Measurements from ENCODE around the gene NPTN. TPM values are rescaled to one million over a fixed set of nuclear protein-coding genes. Genes with fewer than 3 reads are reported as not detected.

NPTN gene
- total RNA-seq, 2 experiments from 2014 or later = 41.5 to 43.2 TPM

DNA sequence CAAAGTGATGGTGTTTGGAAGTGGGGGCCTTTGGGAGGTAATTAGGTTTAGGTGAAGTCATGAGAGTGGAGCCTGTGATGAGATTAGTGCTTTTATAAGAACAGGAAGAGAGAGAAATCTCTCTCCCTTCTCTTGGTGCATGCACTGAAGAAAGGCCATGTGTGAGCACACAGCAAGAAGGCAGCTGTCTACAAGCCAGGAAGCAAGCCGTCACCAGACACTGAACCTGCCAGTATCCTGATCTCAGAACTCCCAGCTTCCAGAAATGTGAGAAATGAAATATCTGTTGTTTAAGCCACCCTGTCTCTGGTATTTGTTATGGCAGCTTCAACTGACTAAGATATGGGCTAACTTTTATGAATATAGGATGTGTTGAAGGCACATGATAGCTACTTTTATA, 117.7 kb downstream of the NPTN start:
- Histone ChIP-seq H3K4me2 (ENCODE audit: low read length) (no peak overlapping the region), H2AFZ (ENCODE audit: low read length) (no peak overlapping the region), H3K27ac (ENCODE audit: low read depth, low read length, poor library complexity, severe bottlenecking) (no peak overlapping the region), H3K9me2 (ENCODE audit: insufficient read depth, low read length) (no peaks in the 10 kb centered on the region), H3K4me1 (ENCODE audit: insufficient read depth, low read length, poor library complexity, severe bottlenecking) (no peaks in the 10 kb centered on the region), H3K9me3 (ENCODE audit: low read length) (no peaks in the 10 kb centered on the region), H4K20me1 (ENCODE audit: insufficient read depth, low read length) (no peaks in the 10 kb centered on the region), H3K36me3 (ENCODE audit: insufficient read depth, low read length) (no peaks in the 10 kb centered on the region), H3K4me3 (ENCODE audit: low read depth, low read length, poor library complexity, severe bottlenecking) (no peak overlapping the region), H3K79me2 (ENCODE audit: insufficient read depth, low read depth, low read length) (no peaks in the 10 kb centered on the region)
- POLR2A ChIA-PET = interaction anchor here (1.2 kb wide), 1 partner anchor 89 kb away, joined by 6 read pairs; no protein-coding TSS in a partner anchor
- TF ChIP-seq, protein P1, sequence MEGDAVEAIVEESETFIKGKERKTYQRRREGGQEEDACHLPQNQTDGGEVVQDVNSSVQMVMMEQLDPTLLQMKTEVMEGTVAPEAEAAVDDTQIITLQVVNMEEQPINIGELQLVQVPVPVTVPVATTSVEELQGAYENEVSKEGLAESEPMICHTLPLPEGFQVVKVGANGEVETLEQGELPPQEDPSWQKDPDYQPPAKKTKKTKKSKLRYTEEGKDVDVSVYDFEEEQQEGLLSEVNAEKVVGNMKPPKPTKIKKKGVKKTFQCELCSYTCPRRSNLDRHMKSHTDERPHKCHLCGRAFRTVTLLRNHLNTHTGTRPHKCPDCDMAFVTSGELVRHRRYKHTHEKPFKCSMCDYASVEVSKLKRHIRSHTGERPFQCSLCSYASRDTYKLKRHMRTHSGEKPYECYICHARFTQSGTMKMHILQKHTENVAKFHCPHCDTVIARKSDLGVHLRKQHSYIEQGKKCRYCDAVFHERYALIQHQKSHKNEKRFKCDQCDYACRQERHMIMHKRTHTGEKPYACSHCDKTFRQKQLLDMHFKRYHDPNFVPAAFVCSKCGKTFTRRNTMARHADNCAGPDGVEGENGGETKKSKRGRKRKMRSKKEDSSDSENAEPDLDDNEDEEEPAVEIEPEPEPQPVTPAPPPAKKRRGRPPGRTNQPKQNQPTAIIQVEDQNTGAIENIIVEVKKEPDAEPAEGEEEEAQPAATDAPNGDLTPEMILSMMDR (conservative IDR thresholded peaks at IDR 0.05; ENCODE audit: low read length) = no peak
- TF ChIP-seq EZH2phosphoT487 (IDR thresholded peaks at IDR 0.05; ENCODE audit: borderline replicate concordance, low read depth, low read length) = no peak
- BruUV-seq (replicated peaks) = no TSS peak
- CTCF ChIA-PET (ENCODE audit: unreplicated experiment) = no interaction called here
- intact Hi-C loops (cut with micrococcal nuclease; ENCODE audit: unreplicated experiment) = no loop called here
- DNase-seq (ENCODE audit: low spot score) = no peak

Other genes with a start within 250 kb of the NPTN start
- not detected in 2 replicates for gene REC114, start 190.2 kb downstream of the NPTN start, total RNA-seq (2014; rRNA removed; shearing (Covaris generic))
- gene REC114, start 190.2 kb downstream of the NPTN start, total RNA-seq (2022) = not detected in 2 replicates
- gene CD276, start 51.0 kb upstream of the NPTN start, total RNA-seq (2014; rRNA removed; shearing (Covaris generic)) = not detected in 2 replicates
- not detected in 2 replicates for gene CD276, start 51.0 kb upstream of the NPTN start, total RNA-seq (2022)
- gene INSYN1, start 120.0 kb upstream of the NPTN start, total RNA-seq (2014; rRNA removed; shearing (Covaris generic)) = not detected in 2 replicates
- gene INSYN1, start 120.0 kb upstream of the NPTN start, total RNA-seq (2022) = not detected in 2 replicates
- not detected in 2 replicates for gene TBC1D21, start 240.2 kb upstream of the NPTN start, total RNA-seq (2014; rRNA removed; shearing (Covaris generic))
- gene TBC1D21, start 240.2 kb upstream of the NPTN start, total RNA-seq (2022) = not detected in 2 replicates